Brain microvascular endothelial cell (primary cell): Measurements from ENCODE around the gene TUBB4B.

Experiments used
- DNase-seq: peaks from one replicate; pipeline ENCODE4 v3.0.0-alpha.2; 2020
- H3K27ac ChIP-seq: fragments of 250-450 bp; sonication (Bioruptor Pico); 2 replicates; pipeline ENCODE4 v1.5.1; 2020; ENCODE audit warnings: mild to moderate bottlenecking, moderate library complexity
- H3K27me3 ChIP-seq: fragments of 250-450 bp; sonication (Bioruptor Pico); replicated peaks from 2 replicates; pipeline ENCODE4 v1.5.1; 2020; ENCODE audit warnings: mild to moderate bottlenecking
- H3K36me3 ChIP-seq: fragments of 250-450 bp; sonication (Bioruptor Pico); replicated peaks from 2 replicates; pipeline ENCODE4 v1.5.1; 2020; ENCODE audit warnings: mild to moderate bottlenecking
- H3K4me3 ChIP-seq: 2 replicates; pipeline ENCODE4 v1.5.1; 2011; ENCODE audit warnings: low read depth, mild to moderate bottlenecking, control low read depth, low read length, moderate library complexity
- in situ Hi-C: cut with HindIII; loops from 2 replicates; pipeline ENCODE4 v1.10.0; 2017; ENCODE audit warnings: low sequenced_read_pairs, low pct_ligation_motif_present
- TF ChIP-seq, protein P1 (sequence below): IDR thresholded peaks from 2 replicates; pipeline ENCODE4 v1.5.1; 2011; ENCODE audit warnings: low read depth, mild to moderate bottlenecking, moderate library complexity, low read length, control low read depth, inconsistent platforms; ENCODE audit errors: missing control alignments

The TUBB4B gene

DNA sequence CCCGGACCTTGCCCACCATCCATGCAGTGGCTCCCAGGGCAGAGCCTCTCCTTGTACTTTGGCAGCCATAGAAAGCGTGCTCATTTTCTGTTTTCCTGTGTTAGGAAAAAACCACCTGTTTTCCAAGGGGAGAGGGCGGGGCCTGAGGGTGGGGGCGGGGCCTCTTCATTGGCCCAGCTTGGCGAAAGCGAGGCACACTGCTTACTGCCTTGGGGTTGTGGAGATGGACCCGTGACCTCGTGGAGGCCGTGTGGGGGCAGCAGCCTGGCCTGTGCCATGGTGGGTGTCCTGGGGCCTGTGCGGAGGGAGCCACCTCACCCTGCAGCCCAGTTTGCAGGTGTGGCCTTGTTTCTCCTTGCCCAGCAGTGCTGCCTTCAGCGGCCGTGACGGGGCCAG is 32.0 kb downstream of the TUBB4B start:
- Histone ChIP-seq H3K36me3 (peaks cover 43% of the 10 kb centered on the region), H3K4me3 (no peak overlapping the region), H3K27ac (no peak overlapping the region), H3K27me3 (no peaks in the 10 kb centered on the region)
- TF ChIP-seq, protein P1, sequence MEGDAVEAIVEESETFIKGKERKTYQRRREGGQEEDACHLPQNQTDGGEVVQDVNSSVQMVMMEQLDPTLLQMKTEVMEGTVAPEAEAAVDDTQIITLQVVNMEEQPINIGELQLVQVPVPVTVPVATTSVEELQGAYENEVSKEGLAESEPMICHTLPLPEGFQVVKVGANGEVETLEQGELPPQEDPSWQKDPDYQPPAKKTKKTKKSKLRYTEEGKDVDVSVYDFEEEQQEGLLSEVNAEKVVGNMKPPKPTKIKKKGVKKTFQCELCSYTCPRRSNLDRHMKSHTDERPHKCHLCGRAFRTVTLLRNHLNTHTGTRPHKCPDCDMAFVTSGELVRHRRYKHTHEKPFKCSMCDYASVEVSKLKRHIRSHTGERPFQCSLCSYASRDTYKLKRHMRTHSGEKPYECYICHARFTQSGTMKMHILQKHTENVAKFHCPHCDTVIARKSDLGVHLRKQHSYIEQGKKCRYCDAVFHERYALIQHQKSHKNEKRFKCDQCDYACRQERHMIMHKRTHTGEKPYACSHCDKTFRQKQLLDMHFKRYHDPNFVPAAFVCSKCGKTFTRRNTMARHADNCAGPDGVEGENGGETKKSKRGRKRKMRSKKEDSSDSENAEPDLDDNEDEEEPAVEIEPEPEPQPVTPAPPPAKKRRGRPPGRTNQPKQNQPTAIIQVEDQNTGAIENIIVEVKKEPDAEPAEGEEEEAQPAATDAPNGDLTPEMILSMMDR, result no peak
- no peak for DNase-seq
- in situ Hi-C loops, result no loop called here

DNA sequence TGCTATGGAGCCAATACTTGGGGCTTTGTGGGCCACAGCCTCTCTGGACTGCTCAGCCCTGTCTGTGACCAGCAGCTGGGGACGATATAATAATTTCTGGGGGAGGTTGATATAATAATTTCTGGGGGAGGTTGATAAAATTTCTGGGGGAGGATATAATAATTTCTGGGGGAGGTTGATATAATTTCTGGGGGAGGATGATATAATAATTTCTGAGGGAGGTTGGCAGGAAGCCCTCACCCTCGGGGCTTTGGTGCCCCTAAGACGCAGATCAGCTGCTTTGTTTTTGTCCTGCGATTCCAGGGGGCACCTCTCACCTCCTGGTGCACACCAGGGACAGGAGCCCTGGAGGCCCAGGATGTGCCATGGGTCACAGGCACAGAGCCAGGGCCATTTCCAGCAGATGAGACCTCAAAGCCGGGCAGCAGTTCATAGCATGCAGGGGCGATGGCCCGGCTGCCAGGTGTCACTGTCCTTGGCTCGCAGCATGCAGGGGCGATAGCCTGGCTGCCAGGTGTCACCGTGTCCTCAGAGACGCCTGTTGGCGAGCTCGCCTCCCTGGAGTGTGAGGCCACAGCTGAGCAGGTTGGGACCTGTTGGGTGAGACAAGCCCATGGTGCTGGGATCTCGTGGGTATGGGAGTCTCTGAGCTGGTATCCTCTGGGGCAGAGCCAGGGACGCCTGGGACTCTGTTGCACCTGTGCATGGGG is 32.7 kb downstream of the TUBB4B start:
- no peak for DNase-seq

DNA sequence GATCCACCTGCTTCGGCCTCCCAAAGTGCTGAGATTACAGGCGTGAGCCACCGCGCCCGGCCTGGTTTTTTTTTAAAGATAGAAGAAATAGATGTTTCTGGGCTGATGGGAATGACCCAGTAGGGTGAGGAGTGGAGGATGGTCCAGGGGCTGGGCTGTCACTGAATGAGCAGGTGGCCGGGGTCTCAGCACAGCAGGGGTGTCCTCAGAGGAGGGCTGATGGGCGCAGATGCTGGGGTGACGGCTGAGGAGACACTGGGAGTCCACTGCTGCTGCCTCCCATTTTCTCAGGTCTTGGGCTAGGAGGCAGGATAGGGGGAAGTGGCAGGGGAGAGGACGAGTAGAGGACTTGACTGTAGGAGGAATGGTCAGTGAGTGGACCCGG is 34.1 kb downstream of the TUBB4B start:
- no peak for DNase-seq
- H3K4me3 ChIP-seq, result no peak overlapping the region
- TF ChIP-seq, protein P1, result no peak
- in situ Hi-C loops, result no loop called here
- peaks cover 37% of the 10 kb centered on the region for H3K36me3 ChIP-seq
- H3K27me3 ChIP-seq, result no peaks in the 10 kb centered on the region
- H3K27ac ChIP-seq, result no peak overlapping the region

More for the DNA sequence above, 32.7 kb downstream of the TUBB4B start:
- Histone ChIP-seq H3K27me3 (no peaks in the 10 kb centered on the region), H3K36me3 (peaks cover 38% of the 10 kb centered on the region), H3K4me3 (no peak overlapping the region), H3K27ac (no peak overlapping the region)
- TF ChIP-seq, protein P1, result no peak
- in situ Hi-C loops, result no loop called here

DNA sequence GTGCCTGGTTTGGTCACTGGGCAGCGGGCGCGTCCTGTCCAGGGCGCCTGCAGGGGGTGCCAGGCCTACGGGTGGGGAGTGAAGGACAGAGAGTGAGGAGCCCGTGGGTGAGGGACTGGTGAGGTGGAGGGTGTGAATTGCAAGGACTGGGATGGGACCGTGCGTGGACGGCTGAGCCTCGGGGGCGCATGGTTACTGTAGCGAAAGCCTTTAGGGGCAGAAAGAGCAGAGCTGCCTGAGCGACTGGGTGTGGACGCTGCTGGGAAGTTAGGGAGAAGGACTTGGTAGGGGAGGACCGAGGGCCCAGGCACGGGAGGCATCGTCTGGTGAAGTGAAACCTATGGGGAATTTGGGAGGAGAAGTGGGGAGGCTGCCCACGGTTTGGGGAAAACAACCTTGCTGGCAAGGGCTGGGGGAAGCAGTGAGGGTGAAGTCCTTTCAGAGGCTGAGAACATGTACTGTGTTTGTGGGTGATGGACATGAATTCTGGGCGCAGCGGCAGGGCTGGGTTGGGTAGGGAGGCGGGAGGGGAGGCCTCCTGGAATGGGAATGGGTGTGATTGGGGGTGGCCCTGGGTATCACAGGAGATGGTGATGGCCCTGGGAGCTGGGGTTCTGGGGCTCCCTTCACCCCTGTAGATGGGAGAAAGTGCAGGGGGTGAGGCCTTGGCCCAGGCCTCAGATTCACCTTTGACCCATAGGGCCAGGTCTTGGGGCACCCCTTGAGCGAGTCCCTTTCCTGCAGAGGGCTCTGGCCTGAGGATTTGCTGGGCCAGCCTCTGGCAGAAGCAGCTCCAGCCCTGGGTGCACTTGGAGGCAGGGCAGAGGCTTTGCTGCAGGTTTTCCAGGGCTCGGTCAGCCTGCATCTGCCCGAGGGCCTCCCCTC is 34.7 kb downstream of the TUBB4B start:
- TF ChIP-seq, protein P1, result no peak
- Histone ChIP-seq H3K27ac (no peak overlapping the region), H3K4me3 (no peak overlapping the region), H3K27me3 (no peaks in the 10 kb centered on the region), H3K36me3 (peaks cover 31% of the 10 kb centered on the region)
- DNase-seq, result no peak
- in situ Hi-C loops, result no loop called here

DNA sequence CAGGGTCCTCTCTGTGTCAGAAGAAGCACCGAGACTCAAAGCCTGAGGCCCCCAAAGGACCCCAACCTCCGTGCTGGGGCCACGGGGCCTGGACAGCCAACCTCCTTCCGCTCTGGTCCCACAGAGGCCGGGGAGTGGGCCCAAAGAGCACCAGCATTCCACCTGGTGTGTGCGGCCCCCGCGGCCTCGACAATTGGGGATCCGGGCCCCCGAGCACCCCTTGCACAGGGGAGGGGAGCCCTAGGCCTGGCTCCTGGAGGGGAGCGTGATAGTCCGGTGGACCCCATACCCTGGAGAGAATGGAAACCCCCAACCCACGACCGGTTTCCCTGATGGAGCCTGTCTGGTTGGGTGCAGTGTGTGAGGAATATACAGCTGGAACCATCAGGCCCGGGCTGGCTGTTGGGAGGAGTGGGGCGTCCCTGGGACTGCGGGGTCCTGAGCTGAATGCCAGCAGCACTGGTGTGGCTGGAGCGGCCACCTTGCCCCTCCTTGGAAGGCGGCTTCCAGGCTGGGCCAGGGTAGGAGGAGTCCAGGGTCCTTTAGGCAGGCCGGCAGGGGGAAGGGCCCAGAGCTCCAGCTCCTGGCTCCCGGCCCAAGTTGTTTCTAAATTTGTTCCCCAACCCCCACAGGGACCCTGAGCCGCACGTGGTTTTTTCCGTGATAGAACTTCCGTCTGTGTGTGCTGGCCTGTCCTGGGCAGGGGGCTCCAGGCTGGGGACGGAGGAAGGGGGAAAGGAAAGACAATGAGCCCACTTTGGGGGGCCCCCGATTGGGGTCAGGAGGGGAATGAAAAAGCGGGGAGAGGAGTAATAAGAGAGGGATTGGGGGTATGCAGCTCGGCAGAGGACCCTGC is 35.6 kb downstream of the TUBB4B start:
- in situ Hi-C loops, result no loop called here
- DNase-seq, result no peak
- TF ChIP-seq, protein P1, result no peak
- peak overlapping the region; percentile 63 for H3K4me3 ChIP-seq
- no peak overlapping the region for H3K27ac ChIP-seq
- H3K27me3 ChIP-seq, result no peaks in the 10 kb centered on the region
- H3K36me3 ChIP-seq, result peaks cover 29% of the 10 kb centered on the region
